GM23338 (cell line): Measurements from ENCODE around the gene NEK4. TPM values are rescaled to one million over a fixed set of nuclear protein-coding genes. Genes with fewer than 3 reads are reported as not detected.

Experiments used
- ATAC-seq: fragments of 200-7000 bp; cut with Tn5 transposase; 3 replicates; pipeline ENCODE4 v1.9.1; 2020
- DNase-seq: peaks from one replicate; pipeline ENCODE4 v3.0.0-alpha.2; 2015; ENCODE audit warnings: low spot score
- H2AFZ ChIP-seq: fragments of 200-600 bp; sonication (generic); 2 replicates; pipeline ENCODE4 v1.8.0; 2016; ENCODE audit warnings: antibody characterized with exemption, mild to moderate bottlenecking, moderate library complexity
- H3F3A ChIP-seq: fragments of 200-600 bp; sonication (generic); replicated peaks from 2 replicates; pipeline ENCODE4 v1.8.0; 2017; ENCODE audit warnings: antibody characterized with exemption, mixed run types, low read depth
- H3K27ac ChIP-seq: fragments of 200-600 bp; sonication (generic); 2 replicates; pipeline ENCODE4 v1.6.1; 2016; ENCODE audit warnings: low read depth
- H3K27me3 ChIP-seq: fragments of 200-600 bp; sonication (generic); 2 replicates; pipeline ENCODE4 v1.8.0; 2016; ENCODE audit warnings: mild to moderate bottlenecking, mixed run types, moderate library complexity; ENCODE audit not compliant: insufficient read depth
- H3K36me3 ChIP-seq: fragments of 200-600 bp; sonication (generic); 2 replicates; pipeline ENCODE4 v1.8.0; 2016; ENCODE audit warnings: mild to moderate bottlenecking; ENCODE audit not compliant: insufficient read depth
- H3K4me1 ChIP-seq: fragments of 200-600 bp; sonication (generic); 2 replicates; pipeline ENCODE4 v1.8.0; 2016; ENCODE audit warnings: mild to moderate bottlenecking, moderate library complexity; ENCODE audit not compliant: insufficient read depth
- H3K4me2 ChIP-seq: fragments of 200-600 bp; sonication (generic); 2 replicates; pipeline ENCODE4 v1.7.1; 2017; ENCODE audit warnings: mixed run types
- H3K4me3 ChIP-seq: fragments of 200-600 bp; sonication (generic); 2 replicates; pipeline ENCODE4 v1.6.1; 2016; ENCODE audit warnings: mixed run types
- H3K79me2 ChIP-seq: fragments of 200-600 bp; sonication (generic); replicated peaks from 2 replicates; pipeline ENCODE4 v1.8.0; 2017; ENCODE audit warnings: mild to moderate bottlenecking; ENCODE audit not compliant: insufficient read depth
- H3K9me2 ChIP-seq: fragments of 200-600 bp; sonication (generic); 2 replicates; pipeline ENCODE4 v1.8.0; 2017; ENCODE audit not compliant: insufficient read depth
- H4K20me1 ChIP-seq: fragments of 200-600 bp; sonication (generic); replicated peaks from 2 replicates; pipeline ENCODE4 v1.8.0; 2017; ENCODE audit warnings: mild to moderate bottlenecking; ENCODE audit not compliant: insufficient read depth
- H3K27ac Mint-ChIP-seq: 2 replicates; pipeline ENCODE4 v1.8.0; 2020; ENCODE audit warnings: inconsistent platforms, mild to moderate bottlenecking, moderate library complexity, mixed read lengths
- H3K27me3 Mint-ChIP-seq: 3 replicates; pipeline ENCODE4 v1.8.0; 2022; ENCODE audit warnings: low read depth, mild to moderate bottlenecking, moderate library complexity, mixed read lengths, inconsistent platforms; ENCODE audit not compliant: insufficient read depth, poor library complexity
- H3K36me3 Mint-ChIP-seq: 3 replicates; pipeline ENCODE4 v1.8.0; 2021; ENCODE audit warnings: low read depth, mild to moderate bottlenecking, inconsistent platforms, moderate library complexity, mixed read lengths
- H3K4me1 Mint-ChIP-seq: 3 replicates; pipeline ENCODE4 v1.8.0; 2020; ENCODE audit warnings: mild to moderate bottlenecking, inconsistent platforms, mixed read lengths
- H3K4me3 Mint-ChIP-seq: 3 replicates; pipeline ENCODE4 v1.8.0; 2021; ENCODE audit warnings: moderate library complexity, mild to moderate bottlenecking, inconsistent platforms, mixed read lengths
- H3K9me3 Mint-ChIP-seq: 3 replicates; pipeline ENCODE4 v1.8.0; 2020; ENCODE audit warnings: moderate library complexity, mild to moderate bottlenecking, inconsistent platforms, mixed read lengths
- CREB1 ChIP-seq: fragments of 250-450 bp; sonication (Bioruptor Pico); IDR thresholded peaks from 2 replicates; pipeline ENCODE4 v1.5.0; 2020; ENCODE audit warnings: low read depth, mild to moderate bottlenecking, moderate library complexity
- EZH2 ChIP-seq: fragments of 200-600 bp; sonication (generic); IDR thresholded peaks from one replicate; pipeline ENCODE4 v1.8.0; 2017; ENCODE audit warnings: antibody characterized with exemption, mild to moderate bottlenecking, low read depth; ENCODE audit not compliant: unreplicated experiment
- EZH2phosphoT487 ChIP-seq: fragments of 200-600 bp; sonication (generic); IDR thresholded peaks from one replicate; pipeline ENCODE4 v1.8.1; 2018; ENCODE audit warnings: antibody characterized with exemption; ENCODE audit not compliant: unreplicated experiment
- JUNB ChIP-seq: IDR thresholded peaks from one replicate; pipeline ENCODE4 v1.6.1; 2016; ENCODE audit warnings: antibody characterized with exemption; ENCODE audit not compliant: unreplicated experiment
- NANOG ChIP-seq: IDR thresholded peaks from 2 replicates; pipeline ENCODE4 v1.6.1; 2016; ENCODE audit warnings: antibody characterized with exemption, borderline replicate concordance
- POLR2AphosphoS5 ChIP-seq: IDR thresholded peaks from 2 replicates; pipeline ENCODE4 v1.6.1; 2016; ENCODE audit warnings: antibody characterized with exemption, low read depth
- STAT1 ChIP-seq: IDR thresholded peaks from one replicate; pipeline ENCODE4 v1.6.1; 2016; ENCODE audit warnings: antibody characterized with exemption; ENCODE audit not compliant: unreplicated experiment
- ZNF114 ChIP-seq: fragments of 250-450 bp; sonication (Bioruptor Pico); IDR thresholded peaks from 2 replicates; pipeline ENCODE4 v1.5.0; 2020; ENCODE audit warnings: mild to moderate bottlenecking, moderate library complexity
- ZNF331 ChIP-seq: fragments of 250-450 bp; sonication (Bioruptor Pico); IDR thresholded peaks from 2 replicates; pipeline ENCODE4 v1.5.0; 2020; ENCODE audit warnings: low read depth, mild to moderate bottlenecking, moderate library complexity
- polyA plus RNA-seq: library from polyadenylated mRNA; unstranded; fragments of >200 nt; fragmentation: Nextera tagmentation; extraction: Ambion mirVana; gene quantifications from 2 replicates; pipeline ENCODE4 v1.2.1, GENCODE V29; 2016
- total RNA-seq: library from RNA; depleted of rRNA; stranded (reverse); fragments of >200 nt; shearing (Covaris generic); gene quantifications from 2 replicates; pipeline ENCODE4 v1.2.3, GENCODE V29; 2014
- TF ChIP-seq, protein P1 (sequence below): IDR thresholded peaks from 2 replicates; pipeline ENCODE4 v1.6.1; 2016; ENCODE audit warnings: antibody characterized with exemption
- TF ChIP-seq, protein P2 (sequence below): IDR thresholded peaks from one replicate; pipeline ENCODE4 v1.6.1; 2018; ENCODE audit warnings: antibody characterized with exemption; ENCODE audit not compliant: unreplicated experiment
- TF ChIP-seq, protein P3 (sequence below): fragments of 250-450 bp; sonication (Bioruptor Pico); IDR thresholded peaks from 2 replicates; pipeline ENCODE4 v1.5.0; 2020; ENCODE audit warnings: mild to moderate bottlenecking, moderate library complexity
- TF ChIP-seq, protein P4 (sequence below), 2 experiments: fragments of 200-600 bp in 1 of 2; sonication (generic) in 1 of 2; conservative IDR thresholded peaks; 2 replicates each; pipeline versions ENCODE4 v1.5.1 to v1.6.1; 2016 to 2017; ENCODE audit warnings: antibody characterized with exemption in 2 of 2, low read depth in 2 of 2, mild to moderate bottlenecking in 2 of 2, moderate library complexity in 1 of 2

Gene NEK4
- total and polyA plus RNA-seq, 2 experiments from 2014 or later = 8.6 to 42.7 TPM

DNA sequence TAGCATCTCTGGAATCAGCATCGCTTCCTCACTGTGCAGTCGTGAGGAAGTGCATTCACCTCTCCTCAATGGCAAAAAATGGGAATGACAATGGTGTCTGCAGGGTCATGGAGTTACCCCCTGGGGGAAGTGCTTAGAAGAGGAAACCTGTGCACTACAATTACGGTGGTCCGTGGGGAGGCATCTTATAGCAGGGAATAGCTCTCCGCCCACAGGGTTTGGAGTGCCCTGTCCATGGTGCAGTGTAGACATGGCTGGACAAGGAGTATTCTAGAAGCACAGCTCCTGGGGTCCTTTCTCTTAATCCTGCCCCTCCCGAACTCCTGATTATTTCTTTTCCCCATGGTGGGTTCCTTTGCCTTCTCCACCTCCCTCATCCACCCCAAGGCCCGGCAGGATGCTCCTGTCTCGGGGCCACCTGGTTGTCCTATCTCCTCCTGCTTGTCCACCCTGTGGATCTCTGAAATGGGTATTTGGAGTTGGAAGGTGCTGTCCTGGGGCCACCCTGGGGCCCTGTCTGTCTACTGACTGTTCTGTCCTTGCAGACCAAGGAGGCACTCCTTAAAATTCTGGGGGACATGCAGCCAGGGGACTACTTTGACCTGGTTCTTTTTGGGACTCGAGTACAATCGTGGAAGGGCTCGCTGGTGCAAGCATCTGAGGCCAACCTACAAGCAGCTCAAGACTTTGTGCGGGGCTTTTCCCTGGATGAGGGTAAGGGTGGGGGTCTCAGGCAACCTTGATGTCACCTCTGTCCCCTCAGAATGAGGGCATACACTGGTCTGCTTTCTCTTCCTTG is 11.9 kb upstream of the NEK4 start:
- H4K20me1 ChIP-seq = no peaks in the 10 kb centered on the region
- no peak overlapping the region for H2AFZ ChIP-seq
- H3K4me3 ChIP-seq = no peak overlapping the region
- H3K27me3 ChIP-seq = no peaks in the 10 kb centered on the region
- TF ChIP-seq, protein P1, sequence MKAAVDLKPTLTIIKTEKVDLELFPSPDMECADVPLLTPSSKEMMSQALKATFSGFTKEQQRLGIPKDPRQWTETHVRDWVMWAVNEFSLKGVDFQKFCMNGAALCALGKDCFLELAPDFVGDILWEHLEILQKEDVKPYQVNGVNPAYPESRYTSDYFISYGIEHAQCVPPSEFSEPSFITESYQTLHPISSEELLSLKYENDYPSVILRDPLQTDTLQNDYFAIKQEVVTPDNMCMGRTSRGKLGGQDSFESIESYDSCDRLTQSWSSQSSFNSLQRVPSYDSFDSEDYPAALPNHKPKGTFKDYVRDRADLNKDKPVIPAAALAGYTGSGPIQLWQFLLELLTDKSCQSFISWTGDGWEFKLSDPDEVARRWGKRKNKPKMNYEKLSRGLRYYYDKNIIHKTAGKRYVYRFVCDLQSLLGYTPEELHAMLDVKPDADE = no peak
- TF ChIP-seq ZNF331 (CRISPR knock-in tag) = no peak
- TF ChIP-seq, protein P2, sequence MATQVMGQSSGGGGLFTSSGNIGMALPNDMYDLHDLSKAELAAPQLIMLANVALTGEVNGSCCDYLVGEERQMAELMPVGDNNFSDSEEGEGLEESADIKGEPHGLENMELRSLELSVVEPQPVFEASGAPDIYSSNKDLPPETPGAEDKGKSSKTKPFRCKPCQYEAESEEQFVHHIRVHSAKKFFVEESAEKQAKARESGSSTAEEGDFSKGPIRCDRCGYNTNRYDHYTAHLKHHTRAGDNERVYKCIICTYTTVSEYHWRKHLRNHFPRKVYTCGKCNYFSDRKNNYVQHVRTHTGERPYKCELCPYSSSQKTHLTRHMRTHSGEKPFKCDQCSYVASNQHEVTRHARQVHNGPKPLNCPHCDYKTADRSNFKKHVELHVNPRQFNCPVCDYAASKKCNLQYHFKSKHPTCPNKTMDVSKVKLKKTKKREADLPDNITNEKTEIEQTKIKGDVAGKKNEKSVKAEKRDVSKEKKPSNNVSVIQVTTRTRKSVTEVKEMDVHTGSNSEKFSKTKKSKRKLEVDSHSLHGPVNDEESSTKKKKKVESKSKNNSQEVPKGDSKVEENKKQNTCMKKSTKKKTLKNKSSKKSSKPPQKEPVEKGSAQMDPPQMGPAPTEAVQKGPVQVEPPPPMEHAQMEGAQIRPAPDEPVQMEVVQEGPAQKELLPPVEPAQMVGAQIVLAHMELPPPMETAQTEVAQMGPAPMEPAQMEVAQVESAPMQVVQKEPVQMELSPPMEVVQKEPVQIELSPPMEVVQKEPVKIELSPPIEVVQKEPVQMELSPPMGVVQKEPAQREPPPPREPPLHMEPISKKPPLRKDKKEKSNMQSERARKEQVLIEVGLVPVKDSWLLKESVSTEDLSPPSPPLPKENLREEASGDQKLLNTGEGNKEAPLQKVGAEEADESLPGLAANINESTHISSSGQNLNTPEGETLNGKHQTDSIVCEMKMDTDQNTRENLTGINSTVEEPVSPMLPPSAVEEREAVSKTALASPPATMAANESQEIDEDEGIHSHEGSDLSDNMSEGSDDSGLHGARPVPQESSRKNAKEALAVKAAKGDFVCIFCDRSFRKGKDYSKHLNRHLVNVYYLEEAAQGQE = no peak
- TF ChIP-seq ZNF114 = no peak
- TF ChIP-seq JUNB = no peak
- no peak for TF ChIP-seq POLR2AphosphoS5
- TF ChIP-seq, protein P3, sequence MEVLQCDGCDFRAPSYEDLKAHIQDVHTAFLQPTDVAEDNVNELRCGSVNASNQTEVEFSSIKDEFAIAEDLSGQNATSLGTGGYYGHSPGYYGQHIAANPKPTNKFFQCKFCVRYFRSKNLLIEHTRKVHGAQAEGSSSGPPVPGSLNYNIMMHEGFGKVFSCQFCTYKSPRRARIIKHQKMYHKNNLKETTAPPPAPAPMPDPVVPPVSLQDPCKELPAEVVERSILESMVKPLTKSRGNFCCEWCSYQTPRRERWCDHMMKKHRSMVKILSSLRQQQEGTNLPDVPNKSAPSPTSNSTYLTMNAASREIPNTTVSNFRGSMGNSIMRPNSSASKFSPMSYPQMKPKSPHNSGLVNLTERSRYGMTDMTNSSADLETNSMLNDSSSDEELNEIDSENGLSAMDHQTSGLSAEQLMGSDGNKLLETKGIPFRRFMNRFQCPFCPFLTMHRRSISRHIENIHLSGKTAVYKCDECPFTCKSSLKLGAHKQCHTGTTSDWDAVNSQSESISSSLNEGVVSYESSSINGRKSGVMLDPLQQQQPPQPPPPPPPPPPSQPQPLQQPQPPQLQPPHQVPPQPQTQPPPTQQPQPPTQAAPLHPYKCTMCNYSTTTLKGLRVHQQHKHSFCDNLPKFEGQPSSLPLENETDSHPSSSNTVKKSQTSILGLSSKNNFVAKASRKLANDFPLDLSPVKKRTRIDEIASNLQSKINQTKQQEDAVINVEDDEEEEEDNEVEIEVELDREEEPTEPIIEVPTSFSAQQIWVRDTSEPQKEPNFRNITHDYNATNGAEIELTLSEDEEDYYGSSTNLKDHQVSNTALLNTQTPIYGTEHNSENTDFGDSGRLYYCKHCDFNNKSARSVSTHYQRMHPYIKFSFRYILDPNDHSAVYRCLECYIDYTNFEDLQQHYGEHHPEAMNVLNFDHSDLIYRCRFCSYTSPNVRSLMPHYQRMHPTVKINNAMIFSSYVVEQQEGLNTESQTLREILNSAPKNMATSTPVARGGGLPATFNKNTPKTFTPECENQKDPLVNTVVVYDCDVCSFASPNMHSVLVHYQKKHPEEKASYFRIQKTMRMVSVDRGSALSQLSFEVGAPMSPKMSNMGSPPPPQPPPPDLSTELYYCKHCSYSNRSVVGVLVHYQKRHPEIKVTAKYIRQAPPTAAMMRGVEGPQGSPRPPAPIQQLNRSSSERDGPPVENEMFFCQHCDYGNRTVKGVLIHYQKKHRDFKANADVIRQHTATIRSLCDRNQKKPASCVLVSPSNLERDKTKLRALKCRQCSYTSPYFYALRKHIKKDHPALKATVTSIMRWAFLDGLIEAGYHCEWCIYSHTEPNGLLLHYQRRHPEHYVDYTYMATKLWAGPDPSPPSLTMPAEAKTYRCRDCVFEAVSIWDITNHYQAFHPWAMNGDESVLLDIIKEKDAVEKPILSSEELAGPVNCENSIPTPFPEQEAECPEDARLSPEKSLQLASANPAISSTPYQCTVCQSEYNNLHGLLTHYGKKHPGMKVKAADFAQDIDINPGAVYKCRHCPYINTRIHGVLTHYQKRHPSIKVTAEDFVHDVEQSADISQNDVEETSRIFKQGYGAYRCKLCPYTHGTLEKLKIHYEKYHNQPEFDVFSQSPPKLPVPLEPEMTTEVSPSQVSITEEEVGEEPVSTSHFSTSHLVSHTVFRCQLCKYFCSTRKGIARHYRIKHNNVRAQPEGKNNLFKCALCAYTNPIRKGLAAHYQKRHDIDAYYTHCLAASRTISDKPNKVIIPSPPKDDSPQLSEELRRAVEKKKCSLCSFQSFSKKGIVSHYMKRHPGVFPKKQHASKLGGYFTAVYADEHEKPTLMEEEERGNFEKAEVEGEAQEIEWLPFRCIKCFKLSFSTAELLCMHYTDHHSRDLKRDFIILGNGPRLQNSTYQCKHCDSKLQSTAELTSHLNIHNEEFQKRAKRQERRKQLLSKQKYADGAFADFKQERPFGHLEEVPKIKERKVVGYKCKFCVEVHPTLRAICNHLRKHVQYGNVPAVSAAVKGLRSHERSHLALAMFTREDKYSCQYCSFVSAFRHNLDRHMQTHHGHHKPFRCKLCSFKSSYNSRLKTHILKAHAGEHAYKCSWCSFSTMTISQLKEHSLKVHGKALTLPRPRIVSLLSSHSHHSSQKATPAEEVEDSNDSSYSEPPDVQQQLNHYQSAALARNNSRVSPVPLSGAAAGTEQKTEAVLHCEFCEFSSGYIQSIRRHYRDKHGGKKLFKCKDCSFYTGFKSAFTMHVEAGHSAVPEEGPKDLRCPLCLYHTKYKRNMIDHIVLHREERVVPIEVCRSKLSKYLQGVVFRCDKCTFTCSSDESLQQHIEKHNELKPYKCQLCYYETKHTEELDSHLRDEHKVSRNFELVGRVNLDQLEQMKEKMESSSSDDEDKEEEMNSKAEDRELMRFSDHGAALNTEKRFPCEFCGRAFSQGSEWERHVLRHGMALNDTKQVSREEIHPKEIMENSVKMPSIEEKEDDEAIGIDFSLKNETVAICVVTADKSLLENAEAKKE (CRISPR knock-in tag) = no peak
- TF ChIP-seq CREB1 (CRISPR knock-in tag) = no peak
- TF ChIP-seq, protein P4, sequence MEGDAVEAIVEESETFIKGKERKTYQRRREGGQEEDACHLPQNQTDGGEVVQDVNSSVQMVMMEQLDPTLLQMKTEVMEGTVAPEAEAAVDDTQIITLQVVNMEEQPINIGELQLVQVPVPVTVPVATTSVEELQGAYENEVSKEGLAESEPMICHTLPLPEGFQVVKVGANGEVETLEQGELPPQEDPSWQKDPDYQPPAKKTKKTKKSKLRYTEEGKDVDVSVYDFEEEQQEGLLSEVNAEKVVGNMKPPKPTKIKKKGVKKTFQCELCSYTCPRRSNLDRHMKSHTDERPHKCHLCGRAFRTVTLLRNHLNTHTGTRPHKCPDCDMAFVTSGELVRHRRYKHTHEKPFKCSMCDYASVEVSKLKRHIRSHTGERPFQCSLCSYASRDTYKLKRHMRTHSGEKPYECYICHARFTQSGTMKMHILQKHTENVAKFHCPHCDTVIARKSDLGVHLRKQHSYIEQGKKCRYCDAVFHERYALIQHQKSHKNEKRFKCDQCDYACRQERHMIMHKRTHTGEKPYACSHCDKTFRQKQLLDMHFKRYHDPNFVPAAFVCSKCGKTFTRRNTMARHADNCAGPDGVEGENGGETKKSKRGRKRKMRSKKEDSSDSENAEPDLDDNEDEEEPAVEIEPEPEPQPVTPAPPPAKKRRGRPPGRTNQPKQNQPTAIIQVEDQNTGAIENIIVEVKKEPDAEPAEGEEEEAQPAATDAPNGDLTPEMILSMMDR (conservative IDR thresholded peaks at IDR 0.05; ENCODE audit: low read depth in 2 of 2) = no peak
- TF ChIP-seq NANOG = no peak
- no peak for TF ChIP-seq STAT1
- TF ChIP-seq EZH2phosphoT487 = no peak
- no peak for TF ChIP-seq EZH2
- H3K27ac ChIP-seq = no peak overlapping the region
- Mint-ChIP-seq H3K27me3 (peaks cover 14% of the 10 kb centered on the region), H3K36me3 (no peaks in the 10 kb centered on the region; the same call in 2 of the 3 replicates), H3K27ac (no peak overlapping the region), H3K9me3 (peaks cover 2% of the 10 kb centered on the region; the same call in 1 of the 3 replicates), H3K4me3 (no peak overlapping the region), H3K4me1 (peaks cover 12% of the 10 kb centered on the region)
- H3K9me2 ChIP-seq = peaks cover 6% of the 10 kb centered on the region; the same call in 1 of the 2 replicates
- no peaks in the 10 kb centered on the region for H3K4me1 ChIP-seq
- H3F3A ChIP-seq = no peaks in the 10 kb centered on the region
- no peak for DNase-seq
- H3K36me3 ChIP-seq = no peaks in the 10 kb centered on the region
- H3K79me2 ChIP-seq = no peaks in the 10 kb centered on the region
- no peak overlapping the region for H3K4me2 ChIP-seq
- no peak; the same call in none of the 3 replicates for ATAC-seq
